Stimulated activated CD4-positive, alpha-beta T cell treated with anti-CD3 and anti-CD28 coated beads, Interleukin-4, amount 100 ng/mL, for 48 hours (primary cell): ENCODE results near the gene RPS6KA2.

Source experiments
- DNase-seq, 2 donors: peaks; one replicate each; pipeline ENCODE4 v3.0.0-alpha.2; 2020; ENCODE audit warnings: low read depth in 2 of 2

RPS6KA2 gene

GRCh38 chr6:166449036-166449435 is 178.0 kb downstream of the RPS6KA2 start:
- DNase-seq: no peak

- DNase-seq: no peak
Measured at GRCh38 chr6:166448432-166448831, 178.6 kb downstream of the RPS6KA2 start.

- no peak for DNase-seq
Measured at GRCh38 chr6:166446567-166447065, 180.4 kb downstream of the RPS6KA2 start.

GRCh38 chr6:166446146-166446545 is 180.9 kb downstream of the RPS6KA2 start:
- DNase-seq: no peak

GRCh38 chr6:166444446-166444845 is 182.6 kb downstream of the RPS6KA2 start:
- DNase-seq: no peak

- no peak for DNase-seq
Measured at GRCh38 chr6:166443166-166443565, 183.9 kb downstream of the RPS6KA2 start.

GRCh38 chr6:166442131-166442685 is 184.8 kb downstream of the RPS6KA2 start:
- DNase-seq: no peak

GRCh38 chr6:166441325-166442078 is 185.5 kb downstream of the RPS6KA2 start:
- no peak for DNase-seq

GRCh38 chr6:166440729-166441128 is 186.3 kb downstream of the RPS6KA2 start:
- DNase-seq: no peak

GRCh38 chr6:166440106-166440505 is 186.9 kb downstream of the RPS6KA2 start:
- no peak for DNase-seq

GRCh38 chr6:166439366-166440091 is 187.5 kb downstream of the RPS6KA2 start:
- DNase-seq: no peak

GRCh38 chr6:166438211-166438861 is 188.7 kb downstream of the RPS6KA2 start:
- no peak for DNase-seq

- no peak for DNase-seq
Measured at GRCh38 chr6:166437661-166438060, 189.4 kb downstream of the RPS6KA2 start.

GRCh38 chr6:166436195-166437139 is 190.6 kb downstream of the RPS6KA2 start:
- DNase-seq: no peak

- peak in 1 of 2 donors; percentile 11 for DNase-seq
Measured at GRCh38 chr6:166435574-166435973, 191.5 kb downstream of the RPS6KA2 start.

GRCh38 chr6:166434336-166434735 is 192.7 kb downstream of the RPS6KA2 start:
- DNase-seq: no peak

GRCh38 chr6:166433096-166433495 is 194.0 kb downstream of the RPS6KA2 start:
- DNase-seq: no peak

GRCh38 chr6:166430269-166430668 is 196.8 kb downstream of the RPS6KA2 start:
- DNase-seq: no peak

GRCh38 chr6:166424431-166424830 is 202.6 kb downstream of the RPS6KA2 start:
- DNase-seq: no peak

GRCh38 chr6:166423781-166424180 is 203.3 kb downstream of the RPS6KA2 start:
- DNase-seq: no peak
